IPS-15b (cell line): ENCODE data around the gene RASGRP2.

Experiments
- H3K27me3 ChIP-seq: one replicate; pipeline ENCODE4 v1.6.1; 2013; ENCODE audit warnings: low read length; ENCODE audit not compliant: control insufficient read depth, insufficient read depth
- H3K36me3 ChIP-seq: one replicate; pipeline ENCODE4 v1.6.1; 2013; ENCODE audit warnings: low read length; ENCODE audit not compliant: control insufficient read depth, insufficient read depth
- H3K4me1 ChIP-seq: one replicate; pipeline ENCODE4 v1.6.1; 2013; ENCODE audit warnings: mild to moderate bottlenecking, low read length; ENCODE audit not compliant: control insufficient read depth, insufficient read depth
- H3K4me3 ChIP-seq: one replicate; pipeline ENCODE4 v1.5.1; 2013; ENCODE audit warnings: low read depth, low read length
- H3K9ac ChIP-seq: one replicate; pipeline ENCODE4 v1.6.1; 2013; ENCODE audit warnings: low read depth, mild to moderate bottlenecking, low read length
- H3K9me3 ChIP-seq: one replicate; pipeline ENCODE4 v1.6.1; 2013; ENCODE audit warnings: mild to moderate bottlenecking, low read length; ENCODE audit not compliant: control insufficient read depth, insufficient read depth

RASGRP2 gene

DNA sequence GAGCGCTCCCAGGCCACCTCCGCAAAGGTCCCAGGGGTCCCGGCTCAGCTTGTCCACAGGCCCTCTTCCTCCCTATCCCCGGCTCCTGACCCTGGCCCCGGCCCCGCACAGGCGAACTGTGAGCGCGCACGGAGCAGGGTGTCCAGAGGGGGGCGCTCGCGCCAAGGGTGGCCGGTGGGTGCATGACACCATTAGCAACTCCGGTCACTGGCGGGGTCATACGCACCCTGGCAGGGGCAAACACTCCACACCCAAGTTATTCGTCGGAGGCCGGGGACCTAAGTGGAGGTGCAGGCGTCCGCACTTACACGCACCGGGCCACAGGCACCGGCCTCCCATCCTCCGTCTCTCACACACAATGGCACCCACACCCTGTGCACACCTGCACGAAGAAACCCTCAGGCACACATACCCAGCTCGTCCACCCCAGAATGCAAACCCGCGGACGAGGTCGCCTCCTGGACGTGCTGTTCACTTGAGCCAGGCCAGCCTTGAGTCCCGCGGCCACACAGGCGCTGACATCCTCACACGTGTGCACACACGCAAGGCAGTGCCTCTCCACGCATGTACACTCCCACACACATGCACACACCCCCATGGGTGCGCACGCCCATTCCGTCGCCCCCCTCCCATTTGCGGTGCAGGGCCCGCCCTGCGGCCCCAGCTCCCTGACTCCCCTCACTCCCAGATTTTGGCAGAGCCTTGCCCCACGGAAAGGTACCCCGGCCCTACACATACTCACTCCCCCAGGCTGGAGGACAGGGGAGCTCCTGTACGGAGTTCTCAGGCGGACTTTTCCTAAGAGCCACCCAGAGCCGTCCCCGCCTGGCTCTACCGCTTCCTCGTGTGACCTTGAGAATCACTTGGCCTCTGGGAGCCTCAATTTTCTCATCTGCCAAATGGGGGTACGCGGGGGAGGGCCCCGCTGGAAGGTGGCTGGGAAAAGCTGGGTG is at the start of gene RASGRP2:
Gene RASGRP2 (minus strand): TSS at position 552 of the 953 bp plus-strand sequence. CDS start 1,276 bp downstream, outside the sequence.
- Histone ChIP-seq H3K36me3 (no peaks in the 10 kb centered on the region), H3K9me3 (no peaks in the 10 kb centered on the region), H3K4me3 (peak within 1 kb of the TSS; percentile 84), H3K9ac (no peak within 1 kb of the TSS), H3K4me1 (peaks cover 7% of the 10 kb centered on the region), H3K27me3 (peaks cover 5% of the 10 kb centered on the region)

DNA sequence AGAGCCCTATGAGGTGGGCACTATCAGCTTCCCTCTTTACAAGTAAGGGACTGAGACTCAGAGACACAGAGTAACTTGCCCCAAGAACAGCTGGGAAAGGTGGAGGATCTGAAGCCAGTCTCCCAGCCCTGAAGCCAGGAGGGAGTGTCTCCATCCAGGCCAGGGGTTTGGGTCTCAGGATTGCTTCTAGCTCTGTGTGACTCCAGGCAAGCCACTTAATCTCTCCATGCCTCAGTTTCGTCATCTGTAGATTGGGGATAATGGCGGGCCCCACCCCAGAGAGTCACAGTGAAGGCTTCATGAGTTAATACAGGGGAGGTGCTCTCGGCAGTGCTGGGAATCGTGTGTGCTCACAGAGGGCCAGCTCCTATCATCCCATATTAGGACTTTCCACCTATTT is 48.5 kb upstream of the RASGRP2 start:
- no peaks in the 10 kb centered on the region for H3K27me3 ChIP-seq
- peaks cover 11% of the 10 kb centered on the region for H3K36me3 ChIP-seq
- no peaks in the 10 kb centered on the region for H3K9me3 ChIP-seq
- H3K4me3 ChIP-seq = no peak overlapping the region
- H3K4me1 ChIP-seq = no peaks in the 10 kb centered on the region
- H3K9ac ChIP-seq = no peak overlapping the region

DNA sequence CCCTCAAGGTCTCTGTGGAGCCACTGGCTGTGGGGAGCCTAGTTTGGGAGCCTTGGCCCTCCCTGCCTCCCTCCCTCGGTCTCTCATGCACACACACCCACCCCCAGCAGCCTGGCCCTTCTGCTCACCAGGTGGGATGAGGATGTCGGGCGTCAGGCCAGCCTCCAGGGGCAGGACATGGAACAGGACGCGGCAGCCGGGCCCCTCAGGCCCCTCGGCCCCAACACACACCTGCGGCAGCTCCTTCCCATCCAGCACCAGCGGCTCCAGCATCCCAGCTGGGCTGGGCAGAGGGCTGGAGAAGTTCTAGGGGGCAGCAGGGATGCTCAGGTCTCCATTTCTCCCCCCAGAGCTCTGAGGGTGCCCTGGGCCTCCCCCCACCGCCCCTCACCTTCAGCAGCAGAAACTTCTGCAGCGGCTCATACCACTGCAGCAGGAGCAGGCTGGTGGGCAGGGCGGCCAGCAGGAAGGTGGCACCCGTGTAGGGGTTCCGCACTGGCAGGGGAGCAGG is 47.9 kb upstream of the RASGRP2 start:
- H3K4me1 ChIP-seq = no peaks in the 10 kb centered on the region

GRCh38 chr11:64790205-64791095 is 46.5 kb upstream of the RASGRP2 start:
- Histone ChIP-seq H3K27me3 (no peaks in the 10 kb centered on the region), H3K36me3 (peaks cover 6% of the 10 kb centered on the region), H3K4me3 (no peak overlapping the region), H3K9ac (no peak overlapping the region), H3K9me3 (no peaks in the 10 kb centered on the region), H3K4me1 (no peaks in the 10 kb centered on the region)

More for the DNA sequence above, 47.9 kb upstream of the RASGRP2 start:
- no peak overlapping the region for H3K9ac ChIP-seq
- H3K4me3 ChIP-seq = no peak overlapping the region
- H3K9me3 ChIP-seq = no peaks in the 10 kb centered on the region
- H3K36me3 ChIP-seq = peaks cover 11% of the 10 kb centered on the region
- no peaks in the 10 kb centered on the region for H3K27me3 ChIP-seq

DNA sequence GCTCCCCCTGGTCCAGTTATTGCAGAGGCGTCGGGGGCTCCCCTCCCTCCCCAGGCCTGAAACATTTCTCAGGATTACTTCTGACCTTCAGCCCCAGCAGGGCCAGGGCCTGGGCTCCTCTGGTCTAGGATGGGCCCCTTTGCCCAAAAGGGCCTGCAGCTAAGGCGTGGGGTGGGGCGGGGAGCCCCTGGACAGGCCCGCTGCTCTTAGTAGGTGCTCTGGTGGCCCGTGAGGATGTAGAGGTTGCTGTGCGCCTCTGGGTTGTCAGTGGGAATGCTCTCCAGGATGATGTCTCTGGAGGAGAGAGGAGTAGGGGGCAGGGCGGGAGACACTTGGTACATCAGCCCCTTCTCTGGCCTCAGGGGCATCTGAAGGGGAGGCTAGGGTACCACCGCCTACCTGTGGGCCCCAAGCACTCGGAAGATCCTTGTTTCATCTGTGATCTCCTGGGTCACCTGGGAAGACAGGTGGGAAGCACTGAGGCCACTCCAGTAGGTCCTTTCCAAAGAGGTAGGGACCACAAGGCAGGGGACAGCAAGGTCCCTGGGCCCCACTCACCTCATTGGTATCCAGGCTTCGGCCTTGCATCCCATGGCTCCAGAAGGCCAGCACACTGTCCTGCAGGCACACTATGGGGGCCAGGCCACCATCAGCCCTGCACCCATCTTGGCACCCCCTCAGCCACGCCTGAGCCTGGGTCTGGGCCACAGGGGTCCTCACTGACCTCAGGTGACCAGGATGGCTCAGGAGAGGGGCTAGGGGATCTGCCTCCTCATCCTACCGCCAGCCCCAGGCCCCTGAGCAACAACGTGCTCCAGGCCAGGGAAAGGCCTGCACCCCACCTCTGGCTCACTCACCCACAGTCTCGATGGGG is 45.6 kb upstream of the RASGRP2 start:
- Histone ChIP-seq H3K36me3 (peaks cover 6% of the 10 kb centered on the region), H3K27me3 (no peaks in the 10 kb centered on the region), H3K4me1 (no peaks in the 10 kb centered on the region), H3K9me3 (no peaks in the 10 kb centered on the region), H3K4me3 (no peak overlapping the region), H3K9ac (no peak overlapping the region)

GRCh38 chr11:64788321-64789215 is 44.6 kb upstream of the RASGRP2 start:
- Histone ChIP-seq H3K9me3 (no peaks in the 10 kb centered on the region), H3K27me3 (no peaks in the 10 kb centered on the region), H3K36me3 (peaks cover 6% of the 10 kb centered on the region), H3K4me3 (no peak overlapping the region), H3K9ac (no peak overlapping the region), H3K4me1 (no peaks in the 10 kb centered on the region)

DNA sequence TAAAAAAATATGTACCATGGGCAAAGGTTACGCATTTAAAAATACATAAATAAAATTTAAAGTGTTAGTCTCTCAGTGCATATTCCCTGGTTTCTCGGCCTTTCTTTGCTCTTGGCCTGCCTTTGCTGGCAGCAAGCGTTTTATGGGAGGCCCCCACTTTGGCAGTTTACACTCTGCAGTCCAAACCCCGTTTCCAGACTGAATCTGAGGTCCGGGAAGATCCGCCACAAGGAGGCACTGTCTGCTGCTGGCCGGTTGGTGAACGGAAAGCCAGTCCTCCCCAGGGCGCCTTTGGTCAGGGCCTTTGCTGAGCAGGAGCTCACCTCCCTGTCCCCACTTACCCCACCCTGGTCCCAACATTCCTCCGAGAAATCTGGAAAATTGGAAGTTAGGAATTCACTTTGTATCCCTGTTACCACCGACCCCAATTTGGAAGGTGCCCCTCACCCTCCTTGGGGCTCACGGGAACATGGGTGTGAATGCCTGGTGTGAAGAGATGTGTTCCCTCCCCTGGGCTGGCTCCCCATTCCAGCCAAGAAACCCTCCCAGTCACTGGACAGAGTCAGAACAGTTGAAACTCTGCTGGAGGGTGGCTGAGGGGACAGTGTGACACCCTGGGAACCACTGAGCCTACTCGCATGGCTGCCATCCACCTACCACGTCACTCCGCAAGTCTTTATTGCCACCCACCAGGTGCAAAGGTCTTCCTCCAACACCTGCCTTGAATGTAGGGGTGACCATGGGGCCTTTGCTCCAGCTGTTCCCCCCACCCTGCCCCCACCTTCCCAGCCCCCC is 43.8 kb upstream of the RASGRP2 start:
- Histone ChIP-seq H3K27me3 (no peaks in the 10 kb centered on the region), H3K9ac (no peak overlapping the region), H3K4me3 (no peak overlapping the region)

DNA sequence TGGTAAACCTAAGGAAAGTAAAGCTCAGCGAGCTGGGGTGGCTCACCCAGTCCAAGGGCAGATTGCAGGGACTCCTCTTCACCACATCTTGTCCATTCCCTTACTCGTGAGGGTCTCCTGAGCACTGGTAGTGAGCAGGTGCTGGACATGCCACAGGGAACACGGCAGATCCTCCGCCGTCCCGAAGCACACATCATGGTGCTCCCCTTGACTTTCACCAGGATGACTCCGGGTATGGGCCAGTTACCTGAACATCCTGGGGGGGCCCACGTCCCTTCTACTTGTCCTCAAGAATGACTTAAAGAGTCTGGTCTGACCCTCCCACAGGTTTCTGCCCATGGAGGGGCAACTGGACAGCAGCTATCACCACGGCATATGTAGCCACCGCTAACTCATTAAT is 42.4 kb upstream of the RASGRP2 start:
- no peaks in the 10 kb centered on the region for H3K9me3 ChIP-seq
- peaks cover 6% of the 10 kb centered on the region for H3K36me3 ChIP-seq
- H3K9ac ChIP-seq = no peak overlapping the region
- no peak overlapping the region for H3K4me3 ChIP-seq
- H3K4me1 ChIP-seq = no peaks in the 10 kb centered on the region
- no peaks in the 10 kb centered on the region for H3K27me3 ChIP-seq

More for the DNA sequence above, 43.8 kb upstream of the RASGRP2 start:
- H3K36me3 ChIP-seq = peaks cover 6% of the 10 kb centered on the region
- H3K9me3 ChIP-seq = no peaks in the 10 kb centered on the region
- no peaks in the 10 kb centered on the region for H3K4me1 ChIP-seq

- Histone ChIP-seq H3K9me3 (no peaks in the 10 kb centered on the region), H3K36me3 (peaks cover under 1% of the 10 kb centered on the region), H3K4me3 (no peak overlapping the region)
Observed at GRCh38 chr11:64784813-64785581, 41.1 kb upstream of the RASGRP2 start.

More at GRCh38 chr11:64784813-64785581, 41.1 kb upstream of the RASGRP2 start:
- H3K27me3 ChIP-seq = no peaks in the 10 kb centered on the region
- H3K9ac ChIP-seq = no peak overlapping the region
- no peaks in the 10 kb centered on the region for H3K4me1 ChIP-seq
